Spinal cord (tissue), 10 donors: ENCODE measurements around the gene THSD4. TPM values are rescaled to one million over a fixed set of nuclear protein-coding genes. Genes with fewer than 3 reads are reported as not detected.
"Not testable (repeated sequence)": the region's sequence is repeated elsewhere in the genome, so short reads cannot be mapped to it uniquely, and the experiment has no call there.

Experiments
- DNase-seq, 6 donors: peaks; one replicate each; pipeline versions ENCODE4 v3.0.0 to v3.0.0-alpha.2; 2013 to 2015; ENCODE audit warnings: low spot score in 6 of 6, low read depth in 4 of 6
- H3K27ac ChIP-seq: one replicate; pipeline ENCODE4 v1.5.1; 2013; ENCODE audit warnings: low read depth, low read length, control low read depth
- H3K27me3 ChIP-seq: one replicate; pipeline ENCODE4 v1.6.1; 2013; ENCODE audit warnings: low read length; ENCODE audit not compliant: control insufficient read depth, insufficient read depth
- H3K36me3 ChIP-seq: one replicate; pipeline ENCODE4 v1.6.1; 2013; ENCODE audit warnings: low read length; ENCODE audit not compliant: control insufficient read depth, insufficient read depth
- H3K4me1 ChIP-seq: one replicate; pipeline ENCODE4 v1.6.1; 2013; ENCODE audit warnings: low read length; ENCODE audit not compliant: control insufficient read depth, insufficient read depth
- H3K4me3 ChIP-seq: one replicate; pipeline ENCODE4 v1.5.1; 2013; ENCODE audit warnings: low read depth, low read length, control low read depth
- H3K9me3 ChIP-seq: one replicate; pipeline ENCODE4 v1.6.1; 2013; ENCODE audit warnings: low read length; ENCODE audit not compliant: control insufficient read depth, insufficient read depth
- WGBS: methylation state at CpG from one replicate; pipeline ENCODE4 v1.1.5; 2013; ENCODE audit warnings: missing lambda C conversion rate; ENCODE audit not compliant: insufficient coverage; 5-methylcytosine and 5-hydroxymethylcytosine counted together
- polyA plus RNA-seq, 2 donors: library from polyadenylated mRNA; unstranded; fragments of 120-200 nt; gene quantifications; one replicate each; pipeline ENCODE4 v1.2.1, GENCODE V29; 2013; ENCODE audit not compliant: insufficient read length in 2 of 2
- total RNA-seq, 2 donors: library from RNA; depleted of rRNA in 1 of 2; stranded (reverse); fragments of 120-200 nt in 1 of 2; fragments of >200 nt in 1 of 2; gene quantifications; one replicate each; pipeline versions ENCODE4 v1.2.3 to v1.2.4, GENCODE V29; 2013 to 2014
- donor health status: healthy.

Gene THSD4
- total and polyA plus RNA-seq, 4 donors = 18.2 to 127 (median 63.2) TPM

DNA sequence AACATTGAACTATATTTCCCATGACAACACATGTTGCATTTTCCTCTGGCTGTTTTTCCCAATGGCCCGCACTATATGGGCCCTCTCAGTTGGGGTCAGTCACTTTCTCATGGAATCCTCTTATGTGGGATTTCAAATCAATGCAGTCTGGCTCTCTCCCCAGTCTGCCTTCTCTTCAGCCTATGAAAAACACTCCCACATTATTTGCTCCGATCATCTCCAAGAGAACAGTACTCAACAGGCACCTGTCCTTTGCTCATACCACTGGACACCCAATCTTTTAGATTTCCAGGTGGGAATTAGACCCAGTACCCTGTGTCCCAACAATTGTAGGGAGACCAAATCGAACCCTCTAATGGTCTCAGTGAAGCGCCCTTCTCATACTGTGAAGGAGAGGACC, 251.3 kb downstream of the THSD4 start:
- no peak overlapping the region for H3K4me3 ChIP-seq
- no peak for DNase-seq
- H3K9me3 ChIP-seq = no peaks in the 10 kb centered on the region
- H3K27ac ChIP-seq = no peak overlapping the region
- H3K27me3 ChIP-seq = no peaks in the 10 kb centered on the region
- H3K36me3 ChIP-seq = no peaks in the 10 kb centered on the region
- 95% methylated on average over 4 of the region's 4 CpGs for WGBS
- H3K4me1 ChIP-seq = no peaks in the 10 kb centered on the region

DNA sequence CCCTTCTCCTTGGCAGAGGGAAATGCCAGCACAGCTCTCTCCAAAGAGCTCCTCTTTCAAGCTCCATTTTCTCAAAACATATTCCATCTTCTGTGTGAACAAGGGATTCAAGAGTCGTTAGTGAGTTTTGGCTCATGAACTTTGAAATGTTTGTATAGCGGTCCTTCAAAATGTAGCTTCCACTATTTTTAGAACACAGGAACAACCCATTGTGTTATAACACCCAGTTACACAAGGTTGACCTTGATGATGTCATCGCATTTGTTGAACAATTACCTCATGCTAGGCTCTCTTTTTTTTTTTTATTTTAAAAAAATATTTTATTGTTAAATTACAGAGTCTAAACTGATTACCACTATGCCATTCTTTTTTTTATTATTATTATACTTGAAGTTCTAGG, 251.7 kb downstream of the THSD4 start:
- Histone ChIP-seq H3K4me1 (no peaks in the 10 kb centered on the region), H3K9me3 (no peaks in the 10 kb centered on the region), H3K36me3 (no peaks in the 10 kb centered on the region), H3K4me3 (no peak overlapping the region), H3K27ac (no peak overlapping the region), H3K27me3 (no peaks in the 10 kb centered on the region)
- no peak for DNase-seq
- WGBS = no CpG with 5 or more reads among the region's 3 CpGs

DNA sequence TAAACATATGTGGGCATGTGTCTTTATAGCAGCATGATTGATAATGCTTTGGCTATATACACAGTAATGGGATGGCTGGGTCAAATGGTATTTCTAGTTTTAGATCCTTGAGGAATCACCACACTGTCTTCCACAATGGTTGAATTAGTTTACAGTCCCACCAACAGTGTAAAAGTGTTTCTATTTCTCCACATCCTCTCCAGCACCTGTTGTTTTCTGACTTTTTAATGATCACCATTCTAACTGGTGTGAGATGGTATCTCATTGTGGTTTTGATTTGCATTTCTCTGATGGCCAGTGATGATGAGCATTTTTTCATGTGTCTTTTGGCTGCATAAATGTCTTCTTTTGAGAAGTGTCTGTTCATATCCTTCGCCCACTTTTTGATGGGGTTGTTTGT, 252.5 kb downstream of the THSD4 start:
- not testable (repeated sequence) for H3K36me3 ChIP-seq, H3K27ac ChIP-seq, H3K27me3 ChIP-seq, DNase-seq, H3K4me3 ChIP-seq, H3K4me1 ChIP-seq, H3K9me3 ChIP-seq
- no CpG with 5 or more reads among the region's 1 CpG for WGBS

DNA sequence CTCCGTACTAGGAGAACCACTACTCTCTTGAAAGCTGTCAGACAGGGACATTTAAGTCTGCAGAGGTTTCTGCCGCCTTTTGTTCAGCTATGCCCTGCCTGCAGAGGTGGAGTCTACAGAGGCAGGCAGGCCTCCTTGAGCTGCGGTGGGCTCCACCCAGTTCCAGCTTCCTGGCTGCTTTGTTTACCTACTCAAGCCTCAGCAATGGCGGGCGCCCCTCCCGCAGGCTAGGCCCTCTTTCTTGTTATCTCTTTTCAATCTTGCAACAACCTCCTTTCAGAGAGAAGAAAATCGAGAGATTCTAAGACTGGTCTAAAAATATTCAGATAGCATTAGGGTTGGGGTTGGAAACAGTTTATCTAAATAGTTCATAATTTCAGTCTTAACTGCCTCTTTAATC, 257.5 kb downstream of the THSD4 start:
- not testable (repeated sequence) for H3K36me3 ChIP-seq, H3K4me3 ChIP-seq, H3K4me1 ChIP-seq, H3K27ac ChIP-seq, H3K9me3 ChIP-seq, H3K27me3 ChIP-seq, DNase-seq
- 68% methylated on average over 3 of the region's 7 CpGs for WGBS

DNA sequence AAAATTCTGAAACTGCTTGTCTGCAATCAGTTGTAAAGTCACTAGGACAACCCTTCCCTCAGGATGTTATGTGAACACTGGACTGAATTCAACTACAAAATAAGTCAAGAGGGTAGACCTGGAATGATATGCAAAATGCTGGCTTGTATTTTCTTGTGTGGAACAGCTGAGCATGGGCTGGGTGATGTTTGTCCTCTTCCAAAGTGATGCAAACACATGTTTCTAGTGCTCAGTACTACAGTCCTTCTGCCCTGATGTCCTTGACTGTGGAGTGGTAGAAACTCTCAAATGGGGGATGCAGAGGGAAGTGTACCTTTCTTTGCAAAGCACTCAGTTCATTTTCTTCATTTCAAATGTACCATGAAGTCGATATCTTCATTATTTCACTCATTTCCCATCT, 258.6 kb downstream of the THSD4 start:
- WGBS = no CpG with 5 or more reads among the region's 1 CpG
- no peaks in the 10 kb centered on the region for H3K36me3 ChIP-seq
- no peaks in the 10 kb centered on the region for H3K9me3 ChIP-seq
- H3K27ac ChIP-seq = no peak overlapping the region
- DNase-seq = peak in 1 of 6 donors; percentile 5
- no peaks in the 10 kb centered on the region for H3K4me1 ChIP-seq
- H3K27me3 ChIP-seq = no peaks in the 10 kb centered on the region
- H3K4me3 ChIP-seq = no peak overlapping the region

DNA sequence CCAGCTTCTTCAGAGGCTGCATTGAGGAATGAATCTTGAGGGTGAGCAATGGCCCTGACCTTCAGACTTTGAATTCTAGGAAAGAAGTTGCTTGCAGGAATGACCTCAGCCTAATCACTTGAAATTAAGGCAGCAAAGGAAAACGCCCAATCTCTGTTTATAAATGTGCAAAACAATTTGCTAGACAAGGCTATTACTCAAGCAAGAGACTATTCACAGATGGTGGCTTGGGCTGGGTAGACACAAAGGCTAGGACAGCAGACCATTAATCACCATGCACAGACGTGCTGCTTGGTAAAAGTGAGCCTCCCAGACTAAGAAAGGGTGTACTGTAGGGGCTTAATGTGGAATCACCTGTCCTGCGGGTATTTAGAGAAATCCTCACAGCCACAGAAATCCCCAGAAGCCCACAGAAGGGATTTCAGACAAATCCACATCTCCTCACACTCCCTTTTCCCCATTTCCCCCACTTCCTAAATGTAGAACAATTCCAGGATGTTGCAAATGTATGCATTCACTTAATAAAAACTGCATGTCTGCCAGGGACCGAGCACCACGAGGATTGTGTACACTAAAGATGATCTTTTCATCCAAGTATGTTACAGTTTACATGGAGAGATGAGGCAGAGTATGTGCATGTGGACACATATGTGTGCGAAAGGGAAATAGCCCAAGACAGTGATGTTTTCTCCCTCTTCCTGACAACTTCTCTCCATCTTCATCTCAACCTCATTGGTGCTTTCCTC, 259.5 kb downstream of the THSD4 start:
- no peaks in the 10 kb centered on the region for H3K27me3 ChIP-seq
- H3K9me3 ChIP-seq = no peaks in the 10 kb centered on the region
- DNase-seq = no peak
- no peaks in the 10 kb centered on the region for H3K36me3 ChIP-seq
- no peak overlapping the region for H3K27ac ChIP-seq
- H3K4me3 ChIP-seq = no peak overlapping the region
- 58% methylated on average over 3 of the region's 6 CpGs for WGBS
- H3K4me1 ChIP-seq = no peaks in the 10 kb centered on the region

DNA sequence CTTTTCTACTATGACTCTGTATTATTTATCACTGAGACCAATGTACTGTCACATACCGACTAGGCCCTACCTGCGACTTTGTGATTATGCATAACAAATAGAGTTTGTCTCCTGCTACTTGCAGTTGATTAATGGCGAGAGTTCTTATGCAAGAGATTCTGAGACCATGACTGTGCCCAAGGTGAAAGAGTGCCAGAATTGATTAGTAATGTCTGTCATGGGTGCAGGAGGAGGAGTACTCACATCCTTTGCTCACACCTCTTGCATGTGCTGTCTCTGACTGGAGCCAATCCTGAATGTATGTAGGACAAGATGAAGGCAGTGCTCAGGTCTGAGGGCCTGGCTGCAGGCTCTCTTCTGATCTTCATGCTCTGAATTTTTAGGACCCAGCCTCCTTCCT, 260.7 kb downstream of the THSD4 start:
- Histone ChIP-seq H3K9me3 (no peaks in the 10 kb centered on the region), H3K4me3 (no peak overlapping the region), H3K27ac (no peak overlapping the region), H3K4me1 (no peaks in the 10 kb centered on the region), H3K36me3 (no peaks in the 10 kb centered on the region), H3K27me3 (no peaks in the 10 kb centered on the region)
- no peak for DNase-seq
- WGBS = 100% methylated on average over 1 of the region's 3 CpGs

DNA sequence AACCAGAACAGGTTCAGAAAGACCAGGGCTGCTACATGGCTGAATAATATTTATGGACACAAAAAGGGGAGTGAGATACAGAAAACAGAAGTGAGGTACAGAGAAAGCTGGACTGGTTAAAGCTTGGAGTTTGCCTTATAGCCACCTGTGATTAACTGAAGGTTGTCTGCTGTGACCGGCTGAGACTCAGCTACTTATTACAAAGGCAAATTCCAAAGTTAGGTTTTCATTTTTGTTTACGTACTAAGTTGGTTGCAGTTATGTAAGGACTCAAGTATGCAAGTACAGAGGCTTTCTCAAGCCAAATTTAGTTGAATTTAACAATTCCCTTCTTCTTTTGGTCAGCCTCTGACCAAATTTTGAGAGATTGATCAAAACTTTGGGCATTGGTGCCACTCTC, 264.6 kb downstream of the THSD4 start:
- no peak for DNase-seq
- Histone ChIP-seq H3K27me3 (no peaks in the 10 kb centered on the region), H3K27ac (no peak overlapping the region), H3K36me3 (no peaks in the 10 kb centered on the region), H3K4me1 (no peaks in the 10 kb centered on the region), H3K4me3 (no peak overlapping the region), H3K9me3 (no peaks in the 10 kb centered on the region)
- 100% methylated on average over 1 of the region's 2 CpGs for WGBS

DNA sequence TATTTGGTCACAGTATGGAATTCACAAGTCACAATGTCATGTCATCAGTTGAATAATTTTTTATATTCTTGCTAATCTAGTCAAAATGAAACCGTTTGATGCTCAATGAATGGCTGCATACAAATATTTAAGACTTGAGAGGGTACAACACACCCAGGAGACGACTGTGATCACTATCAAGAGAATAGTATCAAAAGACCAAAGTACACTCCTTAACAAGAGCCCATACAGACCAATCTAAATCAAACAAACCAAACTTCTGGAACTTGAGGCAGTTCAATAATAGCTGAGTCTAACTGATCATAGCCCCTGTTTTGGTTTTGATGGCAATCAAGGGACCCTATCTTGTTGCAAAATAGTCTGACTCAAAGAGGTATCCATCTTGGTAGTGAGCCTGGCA, 265.1 kb downstream of the THSD4 start:
- H3K9me3 ChIP-seq = no peaks in the 10 kb centered on the region
- no peak overlapping the region for H3K4me3 ChIP-seq
- DNase-seq = no peak
- H3K27me3 ChIP-seq = no peaks in the 10 kb centered on the region
- no peaks in the 10 kb centered on the region for H3K4me1 ChIP-seq
- H3K27ac ChIP-seq = no peak overlapping the region
- WGBS = 100% methylated on average over 1 of the region's 2 CpGs
- no peaks in the 10 kb centered on the region for H3K36me3 ChIP-seq

DNA sequence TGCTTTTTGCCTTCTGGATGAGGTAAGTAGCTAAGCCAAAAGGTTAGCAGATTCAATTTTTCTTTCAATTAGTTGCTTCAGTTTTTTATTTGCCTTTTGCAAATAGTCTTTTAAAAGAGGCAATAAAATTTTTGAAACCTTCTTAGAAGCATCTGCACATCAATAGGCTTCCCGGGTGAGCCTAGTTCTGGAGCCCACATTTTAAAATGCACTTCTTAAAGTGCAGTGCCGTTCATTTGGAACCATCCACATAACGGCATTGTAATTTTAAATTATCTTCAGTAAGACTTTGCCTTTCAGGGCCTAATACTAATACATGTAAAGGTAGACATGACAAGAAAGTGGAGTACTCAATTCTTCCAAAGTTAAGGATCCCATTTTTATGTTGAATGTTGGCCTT, 269.2 kb downstream of the THSD4 start:
- Histone ChIP-seq H3K36me3 (no peaks in the 10 kb centered on the region), H3K27me3 (no peaks in the 10 kb centered on the region), H3K9me3 (no peaks in the 10 kb centered on the region), H3K27ac (no peak overlapping the region), H3K4me1 (no peaks in the 10 kb centered on the region), H3K4me3 (no peak overlapping the region)
- no peak for DNase-seq
- no CpG with 5 or more reads among the region's 3 CpGs for WGBS
